Testis (tissue), 2 donors: ENCODE measurements around the gene ECEL1.

Experiments used
- POLR2A ChIP-seq: fragments of 450-650 bp; IDR thresholded peaks from one replicate; pipeline ENCODE4 v1.6.1; 2017; ENCODE audit warnings: antibody characterized with exemption, mild to moderate bottlenecking, moderate library complexity
- TF ChIP-seq, protein P1 (sequence below), 3 experiments: fragments of 450-650 bp in 2 of 3; fragments of 200-600 bp in 1 of 3; sonication (generic) in 1 of 3; IDR thresholded peaks; one replicate each; pipeline ENCODE4 v1.5.1; 2016 to 2019; ENCODE audit warnings: antibody characterized with exemption in 3 of 3, mild to moderate bottlenecking in 2 of 3, moderate library complexity in 1 of 3

DNA sequence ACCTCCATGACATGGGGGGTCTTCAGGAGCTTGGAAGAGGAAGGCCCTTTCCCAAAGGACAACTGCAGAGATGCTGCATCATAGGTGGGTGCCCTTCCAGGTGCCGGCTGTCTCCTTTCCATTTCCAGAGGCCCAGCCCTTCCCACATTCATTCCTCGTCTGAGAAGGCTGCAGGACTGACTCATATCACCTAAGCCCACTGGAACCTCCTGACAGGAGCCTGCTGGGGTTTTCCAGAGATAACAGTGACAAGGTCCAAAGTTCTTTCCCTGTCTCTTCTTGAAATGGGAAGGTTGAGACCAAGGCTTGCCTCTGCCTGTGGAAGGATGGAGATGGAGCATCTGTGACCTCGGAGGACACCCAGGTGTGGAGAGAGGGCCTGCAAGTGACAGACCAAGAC, 28.9 kb upstream of the ECEL1 start:
- TF ChIP-seq POLR2A: no peak
- TF ChIP-seq, protein P1, sequence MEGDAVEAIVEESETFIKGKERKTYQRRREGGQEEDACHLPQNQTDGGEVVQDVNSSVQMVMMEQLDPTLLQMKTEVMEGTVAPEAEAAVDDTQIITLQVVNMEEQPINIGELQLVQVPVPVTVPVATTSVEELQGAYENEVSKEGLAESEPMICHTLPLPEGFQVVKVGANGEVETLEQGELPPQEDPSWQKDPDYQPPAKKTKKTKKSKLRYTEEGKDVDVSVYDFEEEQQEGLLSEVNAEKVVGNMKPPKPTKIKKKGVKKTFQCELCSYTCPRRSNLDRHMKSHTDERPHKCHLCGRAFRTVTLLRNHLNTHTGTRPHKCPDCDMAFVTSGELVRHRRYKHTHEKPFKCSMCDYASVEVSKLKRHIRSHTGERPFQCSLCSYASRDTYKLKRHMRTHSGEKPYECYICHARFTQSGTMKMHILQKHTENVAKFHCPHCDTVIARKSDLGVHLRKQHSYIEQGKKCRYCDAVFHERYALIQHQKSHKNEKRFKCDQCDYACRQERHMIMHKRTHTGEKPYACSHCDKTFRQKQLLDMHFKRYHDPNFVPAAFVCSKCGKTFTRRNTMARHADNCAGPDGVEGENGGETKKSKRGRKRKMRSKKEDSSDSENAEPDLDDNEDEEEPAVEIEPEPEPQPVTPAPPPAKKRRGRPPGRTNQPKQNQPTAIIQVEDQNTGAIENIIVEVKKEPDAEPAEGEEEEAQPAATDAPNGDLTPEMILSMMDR (IDR thresholded peaks at IDR 0.05): no peak
